Nephron (organoid): Measurements from ENCODE around the gene RBM19.
A peak's percentile ranks its signal among the peaks of the same experiment; 100 is the strongest.

Experiments used
- H3K27ac Mint-ChIP-seq, 3 experiments: 2 replicates each; pipeline ENCODE4 v1.8.0; 2020; ENCODE audit warnings: mixed read lengths in 3 of 3, mild to moderate bottlenecking in 2 of 3, moderate library complexity in 1 of 3
- H3K27me3 Mint-ChIP-seq: 2 replicates; pipeline ENCODE4 v1.8.0; 2021; ENCODE audit warnings: low read depth, mild to moderate bottlenecking, moderate library complexity, mixed read lengths
- H3K36me3 Mint-ChIP-seq: 2 replicates; pipeline ENCODE4 v1.8.0; 2020; ENCODE audit warnings: low read depth, mixed read lengths
- H3K4me1 Mint-ChIP-seq: 2 replicates; pipeline ENCODE4 v1.8.0; 2020; ENCODE audit warnings: mixed read lengths
- H3K4me3 Mint-ChIP-seq, 3 experiments: 2 replicates each; pipeline ENCODE4 v1.8.0; 2020; ENCODE audit warnings: mild to moderate bottlenecking in 3 of 3, mixed read lengths in 3 of 3, moderate library complexity in 2 of 3
- H3K9me3 Mint-ChIP-seq: 2 replicates; pipeline ENCODE4 v1.8.0; 2020; ENCODE audit warnings: mixed read lengths
- TF ChIP-seq, protein P1 (sequence below), 3 experiments: fragments of 200-600 bp; sonication (generic); IDR thresholded peaks; one replicate each; pipeline ENCODE4 v1.5.0; 2021; ENCODE audit warnings: antibody characterized with exemption in 3 of 3; ENCODE audit not compliant: unreplicated experiment in 3 of 3

RBM19 gene

DNA sequence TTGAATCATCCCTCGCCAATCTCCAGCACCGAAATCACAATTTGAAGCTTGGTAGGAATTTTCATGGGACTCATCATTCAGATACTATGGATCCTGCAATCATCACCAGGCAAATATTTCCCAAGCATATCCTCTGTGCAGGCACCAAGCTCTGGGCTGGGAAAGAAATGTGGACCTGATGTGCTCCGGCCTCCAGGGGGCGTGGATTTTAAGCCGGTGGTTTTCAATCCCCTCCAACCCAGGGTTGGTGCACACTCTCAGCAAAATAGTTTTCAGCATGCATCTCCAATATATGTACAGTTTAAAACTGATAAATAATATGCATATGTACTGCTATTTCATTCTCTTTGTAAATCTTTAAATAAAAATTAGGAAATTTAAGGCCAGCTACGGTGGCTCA, 98.9 kb downstream of the RBM19 start:
- peaks cover 9% of the 10 kb centered on the region for H3K4me1 Mint-ChIP-seq
- H3K9me3 Mint-ChIP-seq, result no peaks in the 10 kb centered on the region
- H3K27ac Mint-ChIP-seq, result no peak overlapping the region
- H3K36me3 Mint-ChIP-seq, result peaks cover 17% of the 10 kb centered on the region
- no peak overlapping the region for H3K4me3 Mint-ChIP-seq
- peaks cover 4% of the 10 kb centered on the region for H3K27me3 Mint-ChIP-seq
- TF ChIP-seq, protein P1, sequence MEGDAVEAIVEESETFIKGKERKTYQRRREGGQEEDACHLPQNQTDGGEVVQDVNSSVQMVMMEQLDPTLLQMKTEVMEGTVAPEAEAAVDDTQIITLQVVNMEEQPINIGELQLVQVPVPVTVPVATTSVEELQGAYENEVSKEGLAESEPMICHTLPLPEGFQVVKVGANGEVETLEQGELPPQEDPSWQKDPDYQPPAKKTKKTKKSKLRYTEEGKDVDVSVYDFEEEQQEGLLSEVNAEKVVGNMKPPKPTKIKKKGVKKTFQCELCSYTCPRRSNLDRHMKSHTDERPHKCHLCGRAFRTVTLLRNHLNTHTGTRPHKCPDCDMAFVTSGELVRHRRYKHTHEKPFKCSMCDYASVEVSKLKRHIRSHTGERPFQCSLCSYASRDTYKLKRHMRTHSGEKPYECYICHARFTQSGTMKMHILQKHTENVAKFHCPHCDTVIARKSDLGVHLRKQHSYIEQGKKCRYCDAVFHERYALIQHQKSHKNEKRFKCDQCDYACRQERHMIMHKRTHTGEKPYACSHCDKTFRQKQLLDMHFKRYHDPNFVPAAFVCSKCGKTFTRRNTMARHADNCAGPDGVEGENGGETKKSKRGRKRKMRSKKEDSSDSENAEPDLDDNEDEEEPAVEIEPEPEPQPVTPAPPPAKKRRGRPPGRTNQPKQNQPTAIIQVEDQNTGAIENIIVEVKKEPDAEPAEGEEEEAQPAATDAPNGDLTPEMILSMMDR (IDR thresholded peaks at IDR 0.05; ENCODE audit: unreplicated experiment in 3 of 3), result peak; percentile 14 to 35 (median 20)

DNA sequence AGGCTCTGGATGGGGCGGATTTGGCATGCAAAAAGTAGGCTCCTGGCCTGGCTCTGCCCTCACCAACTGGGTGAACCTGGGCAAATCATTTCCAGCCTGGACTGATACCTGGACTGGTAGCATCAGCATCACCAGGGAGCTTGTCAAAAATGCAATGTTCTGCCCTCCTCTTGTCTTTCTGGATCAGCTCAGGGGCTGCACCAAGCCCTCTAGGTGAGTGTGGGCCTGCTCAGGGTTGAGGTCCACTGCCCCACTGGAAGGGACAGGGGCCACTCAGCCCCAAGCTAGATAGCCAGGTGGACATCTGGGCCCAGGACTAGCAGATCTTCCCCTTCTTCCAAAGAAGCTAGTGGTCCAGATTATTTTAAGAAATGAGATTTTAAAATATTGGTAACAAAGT, 99.6 kb downstream of the RBM19 start:
- H3K36me3 Mint-ChIP-seq, result peaks cover 16% of the 10 kb centered on the region
- peaks cover 13% of the 10 kb centered on the region for H3K4me1 Mint-ChIP-seq
- H3K9me3 Mint-ChIP-seq, result no peaks in the 10 kb centered on the region
- TF ChIP-seq, protein P1 (IDR thresholded peaks at IDR 0.05; ENCODE audit: unreplicated experiment in 3 of 3), result no peak
- H3K27ac Mint-ChIP-seq, result no peak overlapping the region
- H3K27me3 Mint-ChIP-seq, result peaks cover 7% of the 10 kb centered on the region
- H3K4me3 Mint-ChIP-seq, result no peak overlapping the region

DNA sequence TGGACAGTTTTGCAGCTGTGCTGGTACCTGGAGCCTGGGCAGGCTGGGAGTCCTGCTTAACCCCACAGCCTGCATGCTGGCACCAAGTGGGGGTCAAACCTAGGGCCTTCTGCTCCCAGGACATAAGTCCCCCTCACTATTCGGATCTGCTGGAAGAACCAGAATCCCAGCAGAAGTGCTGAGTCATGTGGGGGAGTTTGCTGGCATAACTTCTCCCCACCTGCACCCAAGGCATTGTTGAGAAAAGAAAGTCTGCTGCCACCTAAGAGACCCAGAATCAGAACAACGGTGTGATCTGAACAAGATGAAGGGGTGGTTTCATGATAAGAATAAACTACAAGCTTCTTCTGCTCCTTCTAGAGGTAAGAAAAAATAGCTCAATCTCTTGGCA, 102.7 kb downstream of the RBM19 start:
- Mint-ChIP-seq H3K4me1 (peaks cover 13% of the 10 kb centered on the region), H3K36me3 (peaks cover 3% of the 10 kb centered on the region), H3K27ac (no peak overlapping the region), H3K9me3 (no peaks in the 10 kb centered on the region), H3K4me3 (no peak overlapping the region), H3K27me3 (peaks cover 11% of the 10 kb centered on the region)
- TF ChIP-seq, protein P1 (IDR thresholded peaks at IDR 0.05; ENCODE audit: unreplicated experiment in 3 of 3), result no peak

DNA sequence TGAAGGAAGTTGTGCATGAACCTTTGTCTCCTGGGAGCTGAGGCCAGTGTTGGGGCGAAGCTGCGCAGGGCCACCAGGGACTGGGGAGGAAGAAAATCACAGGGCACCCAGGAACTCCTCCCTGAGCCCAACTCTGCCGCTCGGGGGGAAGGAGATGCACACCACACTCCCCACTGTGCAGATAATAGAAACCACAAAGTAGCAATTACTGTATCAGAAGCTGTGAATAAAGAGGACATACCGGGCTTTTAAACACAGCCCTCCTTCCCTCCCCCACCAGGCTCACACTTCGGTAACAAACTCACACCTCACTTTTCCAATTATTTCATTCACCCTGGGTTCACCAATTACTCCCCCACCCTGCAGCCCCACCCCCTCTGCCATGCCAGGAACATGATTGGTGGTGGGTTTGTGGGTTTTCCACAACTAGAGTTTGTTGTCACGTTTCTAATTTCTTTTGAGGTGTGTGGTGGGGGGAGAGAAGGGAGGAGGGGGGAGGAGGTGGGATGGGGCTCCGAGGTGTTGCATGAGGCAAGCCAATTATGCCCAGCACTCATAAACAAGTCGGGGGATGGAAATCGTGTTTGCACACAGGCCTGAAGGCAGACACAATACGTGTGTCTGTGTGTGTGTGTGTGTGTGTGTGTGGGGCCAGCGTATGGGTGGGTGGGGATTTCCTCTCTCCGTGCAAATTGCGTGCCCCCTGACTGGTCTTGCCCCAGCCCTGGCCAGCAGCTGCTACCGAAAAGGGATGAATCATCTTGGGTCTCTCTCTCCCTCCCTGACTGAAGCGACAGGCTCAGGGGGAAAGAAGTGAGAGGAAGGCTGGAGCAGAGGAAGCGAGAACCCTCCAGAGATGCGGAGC, 103.3 kb downstream of the RBM19 start:
- no peak overlapping the region for H3K4me3 Mint-ChIP-seq
- TF ChIP-seq, protein P1 (IDR thresholded peaks at IDR 0.05; ENCODE audit: unreplicated experiment in 3 of 3), result no peak
- peaks cover 13% of the 10 kb centered on the region for H3K4me1 Mint-ChIP-seq
- peaks cover 3% of the 10 kb centered on the region for H3K36me3 Mint-ChIP-seq
- peaks cover 15% of the 10 kb centered on the region for H3K27me3 Mint-ChIP-seq
- H3K27ac Mint-ChIP-seq, result no peak overlapping the region
- no peaks in the 10 kb centered on the region for H3K9me3 Mint-ChIP-seq

DNA sequence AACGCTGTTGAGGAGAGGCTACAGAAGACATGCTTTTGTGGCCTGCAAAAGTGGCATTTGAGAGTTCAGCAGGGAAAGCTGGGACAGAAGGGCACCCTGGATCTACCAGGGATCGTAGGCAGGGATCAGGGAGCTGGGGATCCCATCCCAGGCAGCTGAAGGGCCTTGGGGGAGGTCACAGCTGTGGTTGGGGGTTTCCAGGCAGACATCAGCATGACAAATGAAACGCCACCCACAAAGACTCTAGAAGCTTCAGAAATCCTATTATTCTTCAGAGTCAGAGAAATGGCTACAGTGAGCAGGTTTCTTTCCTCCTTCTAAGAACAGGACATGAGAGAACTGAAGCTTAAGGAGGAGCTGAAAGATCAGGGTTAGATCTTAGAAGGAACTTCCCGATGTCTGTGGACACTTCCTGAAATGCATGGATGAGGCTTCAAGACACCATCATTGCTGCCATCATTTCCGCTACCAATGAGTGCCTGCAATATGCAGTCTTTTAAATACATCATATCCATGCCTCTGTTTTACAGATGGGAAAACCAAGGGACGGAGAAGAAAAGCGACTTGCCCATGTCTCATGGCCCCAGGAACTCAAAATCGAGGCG, 104.3 kb downstream of the RBM19 start:
- Mint-ChIP-seq H3K4me3 (no peak overlapping the region), H3K9me3 (no peaks in the 10 kb centered on the region), H3K27ac (no peak overlapping the region), H3K4me1 (peaks cover 13% of the 10 kb centered on the region), H3K36me3 (peaks cover 3% of the 10 kb centered on the region), H3K27me3 (peaks cover 15% of the 10 kb centered on the region)
- TF ChIP-seq, protein P1 (IDR thresholded peaks at IDR 0.05; ENCODE audit: unreplicated experiment in 3 of 3), result no peak
